ENCODE measurements around the gene FMO2.

FMO2 gene, protein sequence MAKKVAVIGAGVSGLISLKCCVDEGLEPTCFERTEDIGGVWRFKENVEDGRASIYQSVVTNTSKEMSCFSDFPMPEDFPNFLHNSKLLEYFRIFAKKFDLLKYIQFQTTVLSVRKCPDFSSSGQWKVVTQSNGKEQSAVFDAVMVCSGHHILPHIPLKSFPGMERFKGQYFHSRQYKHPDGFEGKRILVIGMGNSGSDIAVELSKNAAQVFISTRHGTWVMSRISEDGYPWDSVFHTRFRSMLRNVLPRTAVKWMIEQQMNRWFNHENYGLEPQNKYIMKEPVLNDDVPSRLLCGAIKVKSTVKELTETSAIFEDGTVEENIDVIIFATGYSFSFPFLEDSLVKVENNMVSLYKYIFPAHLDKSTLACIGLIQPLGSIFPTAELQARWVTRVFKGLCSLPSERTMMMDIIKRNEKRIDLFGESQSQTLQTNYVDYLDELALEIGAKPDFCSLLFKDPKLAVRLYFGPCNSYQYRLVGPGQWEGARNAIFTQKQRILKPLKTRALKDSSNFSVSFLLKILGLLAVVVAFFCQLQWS

GRCh38 chr1:171185091-171185490 is at the start of gene FMO2:
Gene FMO2 (plus strand): TSS chr1:171185300. CDS start chr1:171185714, 414 bp downstream.
- Histone ChIP-seq H3K4me3 (ENCODE audit: insufficient read length, low read depth) (no peak within 1 kb of the TSS), H3K9me3 (ENCODE audit: insufficient read depth, low read length) (0 out of 2 replicates have a peak, but pooled peaks cover 8% of the 10 kb centered on the region), H3K4me1 (ENCODE audit: insufficient read depth, insufficient read length) (no peaks in the 10 kb centered on the region), H3K27me3 (ENCODE audit: insufficient read depth, insufficient read length) (no peaks in the 10 kb centered on the region), H3K9ac (ENCODE audit: insufficient read length, low read depth) (no peak within 1 kb of the TSS), H3K36me3 (ENCODE audit: insufficient read depth, insufficient read length, low read length) (no peaks in the 10 kb centered on the region)
- TF ChIP-seq ZNF274 (IDR thresholded peaks at IDR 0.05; ENCODE audit: low read depth, low read length): no peak
- DNase-seq (ENCODE audit: low read depth, low spot score): no peak

DNA sequence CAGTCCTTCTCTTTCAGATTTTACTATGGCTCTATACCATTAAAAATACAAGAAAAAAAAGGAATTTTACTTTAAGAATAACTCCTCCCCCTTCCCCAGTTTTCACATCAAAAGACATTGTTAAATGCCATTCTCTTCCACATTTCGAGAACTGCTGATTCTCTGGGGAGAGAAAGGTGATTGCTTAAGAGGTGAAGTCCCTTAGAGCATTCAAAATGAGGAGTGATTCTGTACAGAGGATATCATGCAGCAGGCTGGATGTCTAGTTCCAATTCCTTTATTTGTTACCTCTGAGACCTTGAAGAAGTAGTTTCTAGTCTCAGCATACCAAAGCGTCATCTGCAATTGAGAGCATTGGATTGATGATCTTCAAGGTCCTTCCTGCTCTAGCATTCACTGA is 47.5 kb upstream of the FMO2 start:
- Histone ChIP-seq H3K27me3 (ENCODE audit: insufficient read depth, insufficient read length) (no peaks in the 10 kb centered on the region), H3K9ac (ENCODE audit: insufficient read length, low read depth) (no peak overlapping the region), H3K9me3 (ENCODE audit: insufficient read depth, low read length) (no peaks in the 10 kb centered on the region), H3K4me3 (ENCODE audit: insufficient read length, low read depth) (no peak overlapping the region), H3K36me3 (ENCODE audit: insufficient read depth, insufficient read length, low read length) (no peaks in the 10 kb centered on the region), H3K4me1 (ENCODE audit: insufficient read depth, insufficient read length) (no peaks in the 10 kb centered on the region)
- no peak for TF ChIP-seq YY1 (IDR thresholded peaks at IDR 0.05; ENCODE audit: insufficient read depth, insufficient read length)
- TF ChIP-seq SUZ12 (IDR thresholded peaks at IDR 0.05; ENCODE audit: extremely low read depth, insufficient read depth, insufficient read length): no peak
- TF ChIP-seq ZNF274 (IDR thresholded peaks at IDR 0.05; ENCODE audit: low read depth, low read length): no peak
- no peak for DNase-seq (ENCODE audit: low read depth, low spot score)

- no peak for DNase-seq (ENCODE audit: low read depth, low spot score)
- Histone ChIP-seq H3K4me3 (ENCODE audit: insufficient read length, low read depth) (no peak overlapping the region), H3K27me3 (ENCODE audit: insufficient read depth, insufficient read length) (no peaks in the 10 kb centered on the region), H3K9me3 (ENCODE audit: insufficient read depth, low read length) (no peaks in the 10 kb centered on the region), H3K9ac (ENCODE audit: insufficient read length, low read depth) (no peak overlapping the region), H3K4me1 (ENCODE audit: insufficient read depth, insufficient read length) (no peaks in the 10 kb centered on the region), H3K36me3 (ENCODE audit: insufficient read depth, insufficient read length, low read length) (no peaks in the 10 kb centered on the region)
- TF ChIP-seq ZNF274 (IDR thresholded peaks at IDR 0.05; ENCODE audit: low read depth, low read length) (no peak), YY1 (IDR thresholded peaks at IDR 0.05; ENCODE audit: insufficient read depth, insufficient read length) (no peak), SUZ12 (IDR thresholded peaks at IDR 0.05; ENCODE audit: extremely low read depth, insufficient read depth, insufficient read length) (no peak)
Observed at GRCh38 chr1:171138980-171139379, 46.1 kb upstream of the FMO2 start.

DNA sequence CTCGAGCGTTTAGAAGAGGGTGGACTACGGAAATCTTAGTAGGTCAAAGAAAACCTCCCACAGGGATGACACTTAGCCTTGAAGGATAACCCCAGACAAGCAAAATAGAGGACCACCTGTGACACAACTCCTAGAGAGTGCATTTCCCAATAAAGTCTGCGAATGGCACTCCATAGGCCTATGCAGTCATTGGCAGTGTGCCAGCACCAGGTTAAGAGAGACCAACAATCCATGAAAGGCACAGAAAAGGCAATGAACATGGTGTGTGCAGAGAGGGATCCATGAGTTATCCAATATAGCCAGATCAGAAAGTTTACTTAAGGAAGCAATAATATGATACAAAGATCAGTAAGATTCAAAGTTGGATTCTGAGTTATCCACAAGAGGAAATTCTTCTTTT is 45.2 kb upstream of the FMO2 start:
- no peak for TF ChIP-seq YY1 (IDR thresholded peaks at IDR 0.05; ENCODE audit: insufficient read depth, insufficient read length)
- TF ChIP-seq ZNF274 (IDR thresholded peaks at IDR 0.05; ENCODE audit: low read depth, low read length): no peak
- TF ChIP-seq SUZ12 (IDR thresholded peaks at IDR 0.05; ENCODE audit: extremely low read depth, insufficient read depth, insufficient read length): no peak
- Histone ChIP-seq H3K9ac (ENCODE audit: insufficient read length, low read depth) (no peak overlapping the region), H3K27me3 (ENCODE audit: insufficient read depth, insufficient read length) (no peaks in the 10 kb centered on the region), H3K36me3 (ENCODE audit: insufficient read depth, insufficient read length, low read length) (no peaks in the 10 kb centered on the region), H3K4me1 (ENCODE audit: insufficient read depth, insufficient read length) (no peaks in the 10 kb centered on the region), H3K9me3 (ENCODE audit: insufficient read depth, low read length) (no peaks in the 10 kb centered on the region), H3K4me3 (ENCODE audit: insufficient read length, low read depth) (no peak overlapping the region)
- no peak for DNase-seq (ENCODE audit: low read depth, low spot score)

- no peaks in the 10 kb centered on the region for H3K9me3 ChIP-seq (ENCODE audit: insufficient read depth, low read length)
- H3K27me3 ChIP-seq (ENCODE audit: insufficient read depth, insufficient read length): no peaks in the 10 kb centered on the region
- no peak for DNase-seq (ENCODE audit: low read depth, low spot score)
- H3K4me3 ChIP-seq (ENCODE audit: insufficient read length, low read depth): no peak overlapping the region
- TF ChIP-seq YY1 (IDR thresholded peaks at IDR 0.05; ENCODE audit: insufficient read depth, insufficient read length): no peak
- no peak for TF ChIP-seq ZNF274 (IDR thresholded peaks at IDR 0.05; ENCODE audit: low read depth, low read length)
- TF ChIP-seq SUZ12 (IDR thresholded peaks at IDR 0.05; ENCODE audit: extremely low read depth, insufficient read depth, insufficient read length): no peak
- H3K4me1 ChIP-seq (ENCODE audit: insufficient read depth, insufficient read length): no peaks in the 10 kb centered on the region
- no peak overlapping the region for H3K9ac ChIP-seq (ENCODE audit: insufficient read length, low read depth)
- H3K36me3 ChIP-seq (ENCODE audit: insufficient read depth, insufficient read length, low read length): no peaks in the 10 kb centered on the region
Observed at GRCh38 chr1:171140401-171140800, 44.7 kb upstream of the FMO2 start.

- no peaks in the 10 kb centered on the region for H3K27me3 ChIP-seq (ENCODE audit: insufficient read depth, insufficient read length)
- H3K4me3 ChIP-seq (ENCODE audit: insufficient read length, low read depth): no peak overlapping the region
- TF ChIP-seq ZNF274 (IDR thresholded peaks at IDR 0.05; ENCODE audit: low read depth, low read length) (no peak), SUZ12 (IDR thresholded peaks at IDR 0.05; ENCODE audit: extremely low read depth, insufficient read depth, insufficient read length) (no peak), YY1 (IDR thresholded peaks at IDR 0.05; ENCODE audit: insufficient read depth, insufficient read length) (no peak)
- no peaks in the 10 kb centered on the region for H3K36me3 ChIP-seq (ENCODE audit: insufficient read depth, insufficient read length, low read length)
- DNase-seq (ENCODE audit: low read depth, low spot score): no peak
- H3K9ac ChIP-seq (ENCODE audit: insufficient read length, low read depth): no peak overlapping the region
- H3K9me3 ChIP-seq (ENCODE audit: insufficient read depth, low read length): no peaks in the 10 kb centered on the region
- no peaks in the 10 kb centered on the region for H3K4me1 ChIP-seq (ENCODE audit: insufficient read depth, insufficient read length)
Observed at GRCh38 chr1:171140956-171141687, 44.0 kb upstream of the FMO2 start.
